Kidney epithelial cell (primary cell): ENCODE measurements around the gene RBM42. TPM values are rescaled to one million over a fixed set of nuclear protein-coding genes. Genes with fewer than 3 reads are reported as not detected.
A peak's percentile ranks its signal among the peaks of the same experiment; 100 is the strongest.

Experiments used
- DNase-seq: peaks from one replicate; pipeline ENCODE4 v3.0.0-alpha.2; 2010; ENCODE audit warnings: low read depth
- H3K27me3 ChIP-seq: 2 replicates; pipeline ENCODE4 v1.6.0; 2011; ENCODE audit warnings: low read length; ENCODE audit not compliant: control insufficient read depth, insufficient read depth
- H3K36me3 ChIP-seq: 2 replicates; pipeline ENCODE4 v1.5.1; 2011; ENCODE audit warnings: low read length; ENCODE audit not compliant: control insufficient read depth, insufficient read depth
- H3K4me3 ChIP-seq: 2 replicates; pipeline ENCODE4 v1.5.1; 2011; ENCODE audit warnings: low read depth, mild to moderate bottlenecking, control low read depth, low read length
- total RNA-seq: library from RNA; depleted of rRNA; stranded (reverse); fragments of >200 nt; gene quantifications from 2 replicates; pipeline ENCODE4 v1.2.3, GENCODE V29; 2015
- TF ChIP-seq, protein P1 (sequence below): IDR thresholded peaks from 2 replicates; pipeline ENCODE4 v1.5.1; 2011; ENCODE audit warnings: mild to moderate bottlenecking, moderate library complexity, low read length, control low read depth, inconsistent platforms; ENCODE audit not compliant: insufficient read depth, poor library complexity, severe bottlenecking

RBM42 gene
- total RNA-seq, 1 donor from 2014 or later: 121 TPM

- no peak for DNase-seq
Measured at GRCh38 chr19:35609851-35610353, 18.9 kb upstream of the RBM42 start.

GRCh38 chr19:35612224-35612558, 16.6 kb upstream of the RBM42 start:
- Histone ChIP-seq H3K4me3 (peak overlapping the region; percentile 16), H3K36me3 (no peaks in the 10 kb centered on the region), H3K27me3 (no peaks in the 10 kb centered on the region)
- TF ChIP-seq, protein P1, sequence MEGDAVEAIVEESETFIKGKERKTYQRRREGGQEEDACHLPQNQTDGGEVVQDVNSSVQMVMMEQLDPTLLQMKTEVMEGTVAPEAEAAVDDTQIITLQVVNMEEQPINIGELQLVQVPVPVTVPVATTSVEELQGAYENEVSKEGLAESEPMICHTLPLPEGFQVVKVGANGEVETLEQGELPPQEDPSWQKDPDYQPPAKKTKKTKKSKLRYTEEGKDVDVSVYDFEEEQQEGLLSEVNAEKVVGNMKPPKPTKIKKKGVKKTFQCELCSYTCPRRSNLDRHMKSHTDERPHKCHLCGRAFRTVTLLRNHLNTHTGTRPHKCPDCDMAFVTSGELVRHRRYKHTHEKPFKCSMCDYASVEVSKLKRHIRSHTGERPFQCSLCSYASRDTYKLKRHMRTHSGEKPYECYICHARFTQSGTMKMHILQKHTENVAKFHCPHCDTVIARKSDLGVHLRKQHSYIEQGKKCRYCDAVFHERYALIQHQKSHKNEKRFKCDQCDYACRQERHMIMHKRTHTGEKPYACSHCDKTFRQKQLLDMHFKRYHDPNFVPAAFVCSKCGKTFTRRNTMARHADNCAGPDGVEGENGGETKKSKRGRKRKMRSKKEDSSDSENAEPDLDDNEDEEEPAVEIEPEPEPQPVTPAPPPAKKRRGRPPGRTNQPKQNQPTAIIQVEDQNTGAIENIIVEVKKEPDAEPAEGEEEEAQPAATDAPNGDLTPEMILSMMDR: no peak
- no peak for DNase-seq

More at GRCh38 chr19:35609851-35610353, 18.9 kb upstream of the RBM42 start:
- H3K27me3 ChIP-seq: no peaks in the 10 kb centered on the region
- TF ChIP-seq, protein P1: no peak
- no peak overlapping the region for H3K4me3 ChIP-seq
- H3K36me3 ChIP-seq: no peaks in the 10 kb centered on the region

DNA sequence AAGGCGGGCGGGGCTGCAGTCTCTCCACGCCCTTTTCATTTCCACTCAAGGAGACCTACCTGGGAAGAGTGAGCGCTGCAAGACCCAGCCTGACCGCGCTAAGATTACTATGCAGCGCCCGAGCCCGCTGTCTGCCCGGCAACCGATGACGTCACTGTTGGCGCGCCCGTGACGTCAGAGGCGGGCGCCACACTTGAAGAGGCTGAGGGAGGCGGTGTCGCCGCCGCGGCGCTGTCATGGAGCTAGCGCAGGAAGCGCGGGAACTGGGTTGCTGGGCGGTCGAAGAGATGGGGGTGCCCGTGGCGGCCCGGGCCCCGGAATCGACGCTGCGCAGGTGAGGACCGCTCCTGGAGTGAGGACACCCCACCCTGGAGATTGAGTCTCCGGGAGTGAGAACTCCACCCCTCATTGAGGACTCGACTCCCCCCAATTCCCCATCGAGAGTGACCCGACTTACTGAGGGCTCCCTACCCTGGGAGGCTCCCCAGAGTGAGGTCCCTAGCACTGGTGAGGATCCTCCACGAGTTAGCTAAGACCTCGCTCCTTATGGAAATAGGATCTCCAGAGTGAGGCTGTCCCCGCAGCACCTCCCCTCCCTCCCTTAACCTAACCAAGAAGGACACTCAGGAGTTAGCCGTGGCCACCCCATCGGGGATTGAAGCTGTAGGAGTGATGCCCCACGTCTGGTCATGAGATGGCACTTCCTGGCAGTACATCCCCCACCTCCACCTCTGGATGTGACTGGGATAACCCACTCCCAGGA, 16.1 kb upstream of the RBM42 start, which contains the start of gene HAUS5:
HAUS5 (plus strand) TSS at position 177 of the 763 bp plus-strand sequence; CDS start at position 237, 60 bp downstream.
- no peaks in the 10 kb centered on the region for H3K27me3 ChIP-seq
- H3K36me3 ChIP-seq: no peaks in the 10 kb centered on the region
- TF ChIP-seq, protein P1: no peak
- H3K4me3 ChIP-seq: peak within 1 kb of the TSS; percentile 78
- peak; percentile 50 for DNase-seq

DNA sequence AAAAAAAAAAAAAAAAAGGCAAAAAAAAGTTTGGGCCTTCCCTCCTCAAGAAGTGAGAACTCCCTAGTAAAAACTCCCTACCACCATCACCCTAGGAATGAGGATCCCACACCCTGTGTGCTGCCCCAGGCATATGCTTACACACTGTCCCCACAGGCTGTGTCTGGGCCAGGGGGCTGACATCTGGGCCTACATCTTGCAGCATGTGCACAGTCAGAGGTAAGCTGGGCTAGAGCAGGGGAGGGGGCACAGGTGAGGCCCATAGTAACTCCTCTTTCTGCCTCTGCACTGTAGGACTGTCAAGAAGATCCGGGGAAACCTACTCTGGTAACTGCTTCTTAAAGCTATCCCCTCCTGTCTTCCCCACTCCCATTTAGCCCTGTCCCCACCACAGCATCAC, 15.3 kb upstream of the RBM42 start:
- TF ChIP-seq, protein P1: no peak
- no peak for DNase-seq
- H3K36me3 ChIP-seq: no peaks in the 10 kb centered on the region
- no peak overlapping the region for H3K4me3 ChIP-seq
- no peaks in the 10 kb centered on the region for H3K27me3 ChIP-seq

- Histone ChIP-seq H3K36me3 (no peaks in the 10 kb centered on the region), H3K4me3 (no peak overlapping the region), H3K27me3 (no peaks in the 10 kb centered on the region)
- TF ChIP-seq, protein P1: no peak
- no peak for DNase-seq
Measured at GRCh38 chr19:35615036-35615435, 13.8 kb upstream of the RBM42 start.
